Stomach smooth muscle (tissue), 2 donors: ENCODE measurements around the gene SMARCA2.

Experiments used
- H3K27ac ChIP-seq: one replicate; pipeline ENCODE4 v1.7.0; 2013; ENCODE audit warnings: mild to moderate bottlenecking, low read length, inconsistent platforms
- H3K27me3 ChIP-seq, 2 donors: one replicate each; pipeline ENCODE4 v1.7.0; 2013; ENCODE audit warnings: low read length in 2 of 2; ENCODE audit not compliant: insufficient read depth in 2 of 2, control insufficient read depth in 1 of 2
- H3K36me3 ChIP-seq, 2 donors: one replicate each; pipeline ENCODE4 v1.7.0; 2013; ENCODE audit warnings: low read length in 2 of 2; ENCODE audit not compliant: control insufficient read depth in 2 of 2, insufficient read depth in 2 of 2
- H3K4me1 ChIP-seq: one replicate; pipeline ENCODE4 v1.7.0; 2013; ENCODE audit warnings: low read length; ENCODE audit not compliant: control insufficient read depth, insufficient read depth
- H3K4me3 ChIP-seq, 2 donors: one replicate each; pipeline ENCODE4 v1.7.0; 2013; ENCODE audit warnings: low read length in 2 of 2
- H3K9ac ChIP-seq, 2 donors: one replicate each; pipeline ENCODE4 v1.7.0; 2013; ENCODE audit warnings: low read length in 2 of 2, mild to moderate bottlenecking in 1 of 2
- H3K9me3 ChIP-seq, 2 donors: one replicate each; pipeline ENCODE4 v1.7.0; 2013; ENCODE audit warnings: low read length in 2 of 2; ENCODE audit not compliant: control insufficient read depth in 2 of 2
- donor health status: healthy.
- donor health status: Pancreatic carcinoma.

Gene SMARCA2

GRCh38 chr9:2040828-2041227, 25.7 kb downstream of the SMARCA2 start:
- Histone ChIP-seq H3K27ac (no peak overlapping the region), H3K4me1 (no peaks in the 10 kb centered on the region), H3K9me3 (no peaks in the 10 kb centered on the region), H3K4me3 (no peak overlapping the region), H3K36me3 (peaks cover 15 to 27% of the 10 kb centered on the region in 2 donors), H3K9ac (no peak overlapping the region), H3K27me3 (no peaks in the 10 kb centered on the region)

- Histone ChIP-seq H3K27ac (no peak overlapping the region), H3K9me3 (no peaks in the 10 kb centered on the region), H3K36me3 (peaks cover 15 to 24% of the 10 kb centered on the region in 2 donors), H3K9ac (no peak overlapping the region), H3K27me3 (no peaks in the 10 kb centered on the region), H3K4me3 (no peak overlapping the region), H3K4me1 (no peaks in the 10 kb centered on the region)
Observed at GRCh38 chr9:2041736-2042135, 26.6 kb downstream of the SMARCA2 start.

- Histone ChIP-seq H3K4me3 (no peak overlapping the region), H3K4me1 (no peaks in the 10 kb centered on the region), H3K27me3 (no peaks in the 10 kb centered on the region), H3K9me3 (no peaks in the 10 kb centered on the region), H3K9ac (no peak overlapping the region), H3K27ac (no peak overlapping the region), H3K36me3 (peaks cover 19 to 24% of the 10 kb centered on the region in 2 donors)
Observed at GRCh38 chr9:2043243-2043642, 28.1 kb downstream of the SMARCA2 start.

GRCh38 chr9:2043881-2044462, 28.8 kb downstream of the SMARCA2 start:
- no peak overlapping the region for H3K4me3 ChIP-seq
- no peak overlapping the region for H3K9ac ChIP-seq
- H3K36me3 ChIP-seq, result peaks cover 19 to 24% of the 10 kb centered on the region in 2 donors
- H3K4me1 ChIP-seq, result no peaks in the 10 kb centered on the region
- H3K9me3 ChIP-seq, result no peaks in the 10 kb centered on the region
- H3K27ac ChIP-seq, result no peak overlapping the region
- H3K27me3 ChIP-seq, result no peaks in the 10 kb centered on the region

DNA sequence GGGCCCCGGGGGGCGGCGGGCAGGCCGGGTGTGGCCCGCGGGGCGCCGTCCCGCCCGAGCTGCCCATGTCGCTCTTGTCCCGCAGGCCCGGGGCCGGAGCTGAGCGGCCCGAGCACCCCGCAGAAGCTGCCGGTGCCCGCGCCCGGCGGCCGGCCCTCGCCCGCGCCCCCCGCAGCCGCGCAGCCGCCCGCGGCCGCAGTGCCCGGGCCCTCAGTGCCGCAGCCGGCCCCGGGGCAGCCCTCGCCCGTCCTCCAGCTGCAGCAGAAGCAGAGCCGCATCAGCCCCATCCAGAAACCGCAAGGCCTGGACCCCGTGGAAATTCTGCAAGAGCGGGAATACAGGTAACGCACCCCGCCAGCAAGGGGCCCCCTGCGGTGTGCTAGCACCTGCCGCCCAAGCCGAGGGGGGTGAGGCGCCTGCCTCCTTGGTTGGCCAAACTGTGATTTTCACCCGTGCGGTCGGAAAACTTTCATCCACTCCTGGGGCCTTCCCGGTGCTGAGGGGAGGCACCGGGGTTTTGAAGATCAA, 32.1 kb downstream of the SMARCA2 start:
- H3K9ac ChIP-seq, result no peak overlapping the region
- no peaks in the 10 kb centered on the region for H3K9me3 ChIP-seq
- no peaks in the 10 kb centered on the region for H3K4me1 ChIP-seq
- no peak overlapping the region for H3K4me3 ChIP-seq
- no peak overlapping the region for H3K27ac ChIP-seq
- H3K36me3 ChIP-seq, result peaks cover 3 to 10% of the 10 kb centered on the region in 2 donors
- H3K27me3 ChIP-seq, result no peaks in the 10 kb centered on the region

GRCh38 chr9:2047916-2048315, 32.8 kb downstream of the SMARCA2 start:
- Histone ChIP-seq H3K9me3 (no peaks in the 10 kb centered on the region), H3K4me1 (no peaks in the 10 kb centered on the region), H3K4me3 (no peak overlapping the region), H3K27me3 (no peaks in the 10 kb centered on the region), H3K27ac (no peak overlapping the region), H3K36me3 (peaks cover 3 to 10% of the 10 kb centered on the region in 2 donors), H3K9ac (no peak overlapping the region)

- H3K4me3 ChIP-seq, result no peak overlapping the region
- peaks cover 0 to 4% of the 10 kb centered on the region in 2 donors for H3K36me3 ChIP-seq
Observed at GRCh38 chr9:2050236-2050635, 35.1 kb downstream of the SMARCA2 start.

DNA sequence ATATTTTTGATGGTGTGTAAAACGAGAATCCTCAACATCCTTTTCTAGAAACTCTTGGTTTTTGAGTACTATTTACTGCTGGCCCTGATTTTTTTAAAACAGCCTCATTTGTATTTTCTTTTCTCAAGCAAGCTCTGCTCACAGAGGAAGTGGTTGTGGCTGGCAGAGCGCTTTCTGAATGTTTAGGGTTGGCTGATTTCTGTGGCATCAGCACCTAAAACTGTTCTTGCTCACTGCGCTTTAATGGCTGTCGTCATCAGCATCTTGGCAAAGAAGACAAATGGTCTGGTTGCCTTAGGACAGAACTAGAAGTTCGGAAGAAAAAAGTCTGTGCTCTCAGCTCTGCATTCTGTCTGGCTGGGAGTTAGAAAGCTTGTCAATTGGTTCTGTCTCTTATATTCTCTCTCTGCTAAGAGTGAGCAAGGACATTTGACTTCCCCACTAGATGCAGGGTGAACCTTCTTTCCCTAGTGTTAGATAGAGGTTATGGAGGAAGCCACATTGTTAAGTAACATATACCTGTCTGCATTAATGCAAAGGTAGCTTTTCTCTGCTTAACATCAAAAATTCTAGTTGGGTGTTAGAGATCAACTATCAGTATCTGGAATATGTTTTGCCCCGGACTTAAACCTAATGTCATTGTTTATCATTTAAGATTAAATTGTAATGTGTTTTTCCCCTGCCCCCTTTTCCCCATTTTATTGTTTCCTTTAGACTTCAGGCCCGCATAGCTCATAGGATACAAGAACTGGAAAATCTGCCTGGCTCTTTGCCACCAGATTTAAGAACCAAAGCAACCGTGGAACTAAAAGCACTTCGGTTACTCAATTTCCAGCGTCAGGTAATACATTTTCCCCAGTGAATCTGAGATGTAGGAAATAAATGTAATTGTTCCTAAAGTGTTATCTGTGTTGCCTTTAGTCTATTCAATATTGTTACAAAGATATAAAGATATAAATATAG, 39.0 kb downstream of the SMARCA2 start:
- H3K9me3 ChIP-seq, result no peaks in the 10 kb centered on the region
- peaks cover 17 to 20% of the 10 kb centered on the region in 2 donors for H3K36me3 ChIP-seq
- H3K27me3 ChIP-seq, result no peaks in the 10 kb centered on the region
- peak overlapping the region; percentile 6 to 50 for H3K9ac ChIP-seq
- peak overlapping the region; percentile 58 for H3K27ac ChIP-seq
- H3K4me3 ChIP-seq, result peak overlapping the region; percentile 4 to 47
- H3K4me1 ChIP-seq, result peaks cover 9% of the 10 kb centered on the region

More at GRCh38 chr9:2050236-2050635, 35.1 kb downstream of the SMARCA2 start:
- H3K27me3 ChIP-seq, result no peaks in the 10 kb centered on the region
- peaks cover 9% of the 10 kb centered on the region for H3K4me1 ChIP-seq
- no peak overlapping the region for H3K27ac ChIP-seq
- no peak overlapping the region for H3K9ac ChIP-seq
- no peaks in the 10 kb centered on the region for H3K9me3 ChIP-seq

GRCh38 chr9:2055203-2055658, 40.1 kb downstream of the SMARCA2 start:
- H3K4me3 ChIP-seq, result no peak overlapping the region
- no peaks in the 10 kb centered on the region for H3K27me3 ChIP-seq
- H3K27ac ChIP-seq, result no peak overlapping the region
- H3K9ac ChIP-seq, result no peak overlapping the region
- peaks cover 18 to 20% of the 10 kb centered on the region in 2 donors for H3K36me3 ChIP-seq
- no peaks in the 10 kb centered on the region for H3K9me3 ChIP-seq
- H3K4me1 ChIP-seq, result peaks cover 9% of the 10 kb centered on the region

GRCh38 chr9:2059274-2059929, 44.3 kb downstream of the SMARCA2 start:
- Histone ChIP-seq H3K9ac (no peak overlapping the region), H3K27ac (no peak overlapping the region), H3K36me3 (peaks cover 24 to 36% of the 10 kb centered on the region in 2 donors), H3K9me3 (no peaks in the 10 kb centered on the region), H3K4me1 (no peaks in the 10 kb centered on the region), H3K4me3 (no peak overlapping the region), H3K27me3 (no peaks in the 10 kb centered on the region)
